Stimulated activated naive CD4-positive, alpha-beta T cell (primary cell): ENCODE results near the gene COL25A1.

Experiments
- DNase-seq, 6 experiments: peaks; one replicate each; lab custom pipeline; 2025; lab: John Stamatoyannopoulos, UW

Gene COL25A1

GRCh38 chr4:109291707-109292238 lies 10.7 kb downstream of the COL25A1 start:
- no peak for DNase-seq

GRCh38 chr4:109290918-109291317 lies 11.5 kb downstream of the COL25A1 start:
- DNase-seq = no peak

- no peak for DNase-seq
Measured at GRCh38 chr4:109278594-109279031, 23.8 kb downstream of the COL25A1 start.

- DNase-seq = no peak
Measured at GRCh38 chr4:109276482-109277095, 25.9 kb downstream of the COL25A1 start.

- no peak for DNase-seq
Measured at GRCh38 chr4:109275066-109275745, 27.3 kb downstream of the COL25A1 start.

- DNase-seq = no peak
Measured at GRCh38 chr4:109266891-109267290, 35.6 kb downstream of the COL25A1 start.

GRCh38 chr4:109266236-109266635 lies 36.2 kb downstream of the COL25A1 start:
- no peak for DNase-seq

- no peak for DNase-seq
Measured at GRCh38 chr4:109263721-109264120, 38.7 kb downstream of the COL25A1 start.

- DNase-seq = no peak
Measured at GRCh38 chr4:109256818-109257217, 45.6 kb downstream of the COL25A1 start.

- no peak for DNase-seq
Measured at GRCh38 chr4:109254845-109255244, 47.6 kb downstream of the COL25A1 start.

GRCh38 chr4:109251396-109251795 lies 51.1 kb downstream of the COL25A1 start:
- DNase-seq = no peak

- DNase-seq = no peak
Measured at GRCh38 chr4:109248322-109248900, 54.0 kb downstream of the COL25A1 start.

GRCh38 chr4:109243871-109244270 lies 58.6 kb downstream of the COL25A1 start:
- no peak for DNase-seq

GRCh38 chr4:109238746-109239145 lies 63.7 kb downstream of the COL25A1 start:
- DNase-seq = no peak

GRCh38 chr4:109235683-109236082 lies 66.8 kb downstream of the COL25A1 start:
- no peak for DNase-seq

GRCh38 chr4:109234596-109234995 lies 67.9 kb downstream of the COL25A1 start:
- DNase-seq = no peak

GRCh38 chr4:109233570-109233969 lies 68.9 kb downstream of the COL25A1 start:
- no peak for DNase-seq

GRCh38 chr4:109232681-109233080 lies 69.8 kb downstream of the COL25A1 start:
- no peak for DNase-seq

GRCh38 chr4:109231331-109231730 lies 71.1 kb downstream of the COL25A1 start:
- no peak for DNase-seq

- no peak for DNase-seq
Measured at GRCh38 chr4:109229028-109229427, 73.4 kb downstream of the COL25A1 start.

- DNase-seq = no peak
Measured at GRCh38 chr4:109218288-109218687, 84.2 kb downstream of the COL25A1 start.

GRCh38 chr4:109216085-109216696 lies 86.3 kb downstream of the COL25A1 start:
- no peak for DNase-seq

GRCh38 chr4:109215506-109215905 lies 87.0 kb downstream of the COL25A1 start:
- no peak for DNase-seq
